GM19463 (cell line): ENCODE measurements around the gene NAV2.

Experiments
- ATAC-seq: cut with Tn5 transposase; IDR thresholded peaks from one replicate; pipeline ENCODE4 v1.9.1; 2021; ENCODE audit warnings: mild to moderate bottlenecking, moderate library complexity; ENCODE audit not compliant: unreplicated experiment

NAV2 gene

GRCh38 chr11:20047006-20047768, 334.6 kb downstream of the NAV2 start:
- no peak for ATAC-seq

- ATAC-seq, result no peak
These were observed 335.1 kb downstream of the NAV2 start for GRCh38 chr11:20047769-20048154.

- no peak for ATAC-seq
These were observed 335.6 kb downstream of the NAV2 start for GRCh38 chr11:20048246-20048645.

GRCh38 chr11:20048707-20049106, 336.1 kb downstream of the NAV2 start:
- no peak for ATAC-seq

GRCh38 chr11:20049231-20049630, 336.6 kb downstream of the NAV2 start:
- no peak for ATAC-seq

- ATAC-seq, result no peak
These were observed 337.4 kb downstream of the NAV2 start for GRCh38 chr11:20050048-20050447.

GRCh38 chr11:20050551-20051333, 338.1 kb downstream of the NAV2 start:
- ATAC-seq, result no peak

- ATAC-seq, result no peak
These were observed 339.1 kb downstream of the NAV2 start for GRCh38 chr11:20051469-20052399.

- no peak for ATAC-seq
These were observed 340.9 kb downstream of the NAV2 start for GRCh38 chr11:20053572-20053971.

- no peak for ATAC-seq
These were observed 341.9 kb downstream of the NAV2 start for GRCh38 chr11:20054584-20054983.

GRCh38 chr11:20055312-20055711, 342.7 kb downstream of the NAV2 start:
- ATAC-seq, result no peak

GRCh38 chr11:20056109-20056949, 343.7 kb downstream of the NAV2 start:
- no peak for ATAC-seq

GRCh38 chr11:20056950-20057943, 344.6 kb downstream of the NAV2 start:
- ATAC-seq, result no peak

- ATAC-seq, result no peak
These were observed 346.3 kb downstream of the NAV2 start for GRCh38 chr11:20058749-20059458.

GRCh38 chr11:20059587-20060021, 347.0 kb downstream of the NAV2 start:
- ATAC-seq, result no peak

- ATAC-seq, result no peak
These were observed 347.5 kb downstream of the NAV2 start for GRCh38 chr11:20060181-20060580.

GRCh38 chr11:20060647-20061205, 348.1 kb downstream of the NAV2 start:
- no peak for ATAC-seq

GRCh38 chr11:20061776-20062175, 349.1 kb downstream of the NAV2 start:
- no peak for ATAC-seq
